ENCODE data around the gene SERHL2. TPM values are rescaled to one million over a fixed set of nuclear protein-coding genes. Genes with fewer than 3 reads are reported as not detected.
A peak's percentile ranks its signal among the peaks of the same experiment; 100 is the strongest.

The SERHL2 gene
- total and polyA plus RNA-seq, 2 experiments from 2014 or later = 1.5 to 2.1 TPM

- Mint-ChIP-seq H3K27me3 (ENCODE audit: insufficient read depth, low read depth, poor library complexity) (peaks cover 34% of the 10 kb centered on the region), H3K36me3 (ENCODE audit: low read depth) (peaks cover 56% of the 10 kb centered on the region), H3K4me1 (peaks cover 46% of the 10 kb centered on the region), H3K27ac (no peak overlapping the region), H3K9me3 (peaks cover 5% of the 10 kb centered on the region; the same call in 2 of the 3 replicates), H3K4me3 (peak overlapping the region; percentile 92; the same call in 2 of the 3 replicates)
- Histone ChIP-seq H2AFZ (no peak overlapping the region), H3F3A (replicated peaks; ENCODE audit: low read depth) (peaks cover 5% of the 10 kb centered on the region), H3K79me2 (replicated peaks; ENCODE audit: insufficient read depth) (peaks cover 67% of the 10 kb centered on the region), H3K36me3 (ENCODE audit: insufficient read depth) (peaks cover 4% of the 10 kb centered on the region; the same call in 1 of the 2 replicates), H3K4me2 (no peak overlapping the region), H3K9me2 (ENCODE audit: insufficient read depth) (no peaks in the 10 kb centered on the region), H3K4me3 (no peak overlapping the region), H3K27ac (ENCODE audit: low read depth) (no peak overlapping the region), H4K20me1 (replicated peaks; ENCODE audit: insufficient read depth) (peaks cover 38% of the 10 kb centered on the region), H3K27me3 (ENCODE audit: insufficient read depth) (no peaks in the 10 kb centered on the region), H3K4me1 (ENCODE audit: insufficient read depth) (peaks cover 15% of the 10 kb centered on the region; the same call in 1 of the 2 replicates)
- DNase-seq (ENCODE audit: low spot score) (no peak), ATAC-seq (no peak)
- TF ChIP-seq CREB1 (CRISPR knock-in tag; IDR thresholded peaks at IDR 0.05; ENCODE audit: low read depth) = no peak
- no peak for TF ChIP-seq ZNF114 (CRISPR knock-in tag; IDR thresholded peaks at IDR 0.05)
- no peak for TF ChIP-seq NANOG (IDR thresholded peaks at IDR 0.05; ENCODE audit: borderline replicate concordance)
- TF ChIP-seq EZH2 (IDR thresholded peaks at IDR 0.05; ENCODE audit: low read depth, unreplicated experiment) = no peak
- no peak for TF ChIP-seq ZNF462 (CRISPR knock-in tag; IDR thresholded peaks at IDR 0.05)
- no peak for TF ChIP-seq CTCF (conservative IDR thresholded peaks at IDR 0.05; ENCODE audit: low read depth in 2 of 2)
- no peak for TF ChIP-seq POLR2AphosphoS5 (IDR thresholded peaks at IDR 0.05; ENCODE audit: low read depth)
- TF ChIP-seq STAT1 (IDR thresholded peaks at IDR 0.05; ENCODE audit: unreplicated experiment) = no peak
- no peak for TF ChIP-seq ZNF331 (CRISPR knock-in tag; IDR thresholded peaks at IDR 0.05; ENCODE audit: low read depth)
- no peak for TF ChIP-seq REST (IDR thresholded peaks at IDR 0.05; ENCODE audit: unreplicated experiment)
- TF ChIP-seq ETS1 (IDR thresholded peaks at IDR 0.05) = no peak
- no peak for TF ChIP-seq EZH2phosphoT487 (IDR thresholded peaks at IDR 0.05; ENCODE audit: unreplicated experiment)
- TF ChIP-seq JUNB (IDR thresholded peaks at IDR 0.05; ENCODE audit: unreplicated experiment) = no peak
Measured at GRCh38 chr22:42612336-42612735, 58.6 kb downstream of the SERHL2 start.

Data from GM23338 (cell line).